Karpas-422 (cell line): ENCODE data around the gene KRT25. TPM values are rescaled to one million over a fixed set of nuclear protein-coding genes. Genes with fewer than 3 reads are reported as not detected.
A peak's percentile ranks its signal among the peaks of the same experiment; 100 is the strongest.

Experiments
- DNase-seq: peaks from one replicate; pipeline ENCODE4 v3.0.0-alpha.2; 2015
- H2AFZ ChIP-seq: fragments of 200-600 bp; sonication (generic); 2 replicates; pipeline ENCODE4 v1.6.1; 2014; ENCODE audit warnings: antibody characterized with exemption, low read length, mixed read lengths
- H3K27ac ChIP-seq: fragments of 200-600 bp; sonication (generic); 2 replicates; pipeline ENCODE4 v1.5.1; 2014; ENCODE audit warnings: mild to moderate bottlenecking, low read length, moderate library complexity
- H3K27me3 ChIP-seq: fragments of 200-600 bp; sonication (generic); 2 replicates; pipeline ENCODE4 v1.6.1; 2014; ENCODE audit warnings: low read length, mixed read lengths
- H3K36me3 ChIP-seq: fragments of 200-600 bp; sonication (generic); 2 replicates; pipeline ENCODE4 v1.6.1; 2014; ENCODE audit warnings: low read length, mixed read lengths; ENCODE audit not compliant: insufficient read depth
- H3K4me1 ChIP-seq: fragments of 200-600 bp; sonication (generic); 2 replicates; pipeline ENCODE4 v1.6.1; 2014; ENCODE audit warnings: mild to moderate bottlenecking, low read length, mixed read lengths
- H3K4me2 ChIP-seq: fragments of 200-600 bp; sonication (generic); 2 replicates; pipeline ENCODE4 v1.6.1; 2014; ENCODE audit warnings: low read length, low read depth, mild to moderate bottlenecking; ENCODE audit not compliant: poor library complexity, severe bottlenecking
- H3K4me3 ChIP-seq: fragments of 200-600 bp; sonication (generic); 2 replicates; pipeline ENCODE4 v1.5.1; 2014; ENCODE audit warnings: mild to moderate bottlenecking, antibody characterized with exemption, low read length, mixed read lengths
- H3K79me2 ChIP-seq: fragments of 200-600 bp; sonication (generic); 2 replicates; pipeline ENCODE4 v1.6.1; 2014; ENCODE audit warnings: mild to moderate bottlenecking, low read length, mixed read lengths
- H3K9ac ChIP-seq: fragments of 200-600 bp; sonication (generic); 2 replicates; pipeline ENCODE4 v1.6.0; 2014; ENCODE audit warnings: low read length
- H3K9me2 ChIP-seq: fragments of 200-600 bp; sonication (generic), shearing (Covaris generic); replicated peaks from 2 replicates; pipeline ENCODE4 v1.6.0; 2014; ENCODE audit warnings: mild to moderate bottlenecking, low read length, moderate library complexity; ENCODE audit not compliant: insufficient read depth
- H3K9me3 ChIP-seq: fragments of 300-700, 200-600 bp; sonication (generic); 2 replicates; pipeline ENCODE4 v1.6.1; 2014; ENCODE audit warnings: low read length, mixed read lengths
- H4K20me1 ChIP-seq: fragments of 200-600 bp; sonication (generic); 2 replicates; pipeline ENCODE4 v1.6.1; 2014; ENCODE audit warnings: mild to moderate bottlenecking, antibody characterized with exemption, low read length, low read depth; ENCODE audit not compliant: insufficient read depth
- total RNA-seq: library from RNA; depleted of rRNA; stranded (reverse); fragments of >200 nt; shearing (Covaris generic); gene quantifications from 2 replicates; pipeline ENCODE4 v1.2.3, GENCODE V29; 2014; ENCODE audit warnings: low replicate concordance; rRNA removed

The KRT25 gene, protein sequence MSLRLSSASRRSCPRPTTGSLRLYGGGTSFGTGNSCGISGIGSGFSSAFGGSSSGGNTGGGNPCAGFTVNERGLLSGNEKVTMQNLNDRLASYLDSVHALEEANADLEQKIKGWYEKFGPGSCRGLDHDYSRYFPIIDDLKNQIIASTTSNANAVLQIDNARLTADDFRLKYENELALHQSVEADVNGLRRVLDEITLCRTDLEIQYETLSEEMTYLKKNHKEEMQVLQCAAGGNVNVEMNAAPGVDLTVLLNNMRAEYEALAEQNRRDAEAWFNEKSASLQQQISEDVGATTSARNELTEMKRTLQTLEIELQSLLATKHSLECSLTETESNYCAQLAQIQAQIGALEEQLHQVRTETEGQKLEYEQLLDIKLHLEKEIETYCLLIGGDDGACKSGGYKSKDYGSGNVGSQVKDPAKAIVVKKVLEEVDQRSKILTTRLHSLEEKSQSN
- not detected in 2 replicates for total RNA-seq

DNA sequence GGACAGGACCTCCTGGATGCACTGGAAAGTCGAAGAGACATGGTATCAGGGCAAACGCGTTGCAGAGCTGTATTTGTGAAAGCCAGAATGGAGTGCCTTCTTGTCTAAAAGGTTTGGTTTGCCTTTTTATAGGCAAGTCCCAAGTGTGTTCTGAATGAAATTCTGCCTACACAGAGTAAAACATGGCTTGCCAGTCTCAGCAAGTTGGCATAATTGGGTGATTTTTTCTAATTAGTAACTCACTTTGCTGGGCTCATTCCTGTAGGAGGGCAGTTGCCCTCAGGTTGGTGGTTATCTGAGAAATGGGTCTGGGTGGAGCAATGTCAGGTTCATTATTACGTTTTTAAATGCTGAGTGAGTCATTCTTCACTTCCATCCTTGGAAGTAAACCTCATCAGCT, at the start of gene KRT25:
Gene KRT25 (minus strand): TSS at position 101 of the 400 bp plus-strand sequence. CDS start 60 bp downstream, at position 41.
- Histone ChIP-seq H2AFZ (no peak within 1 kb of the TSS), H3K4me1 (no peaks in the 10 kb centered on the region), H3K9ac (no peak within 1 kb of the TSS), H4K20me1 (no peaks in the 10 kb centered on the region), H3K9me2 (no peaks in the 10 kb centered on the region), H3K4me2 (no peak within 1 kb of the TSS), H3K9me3 (peaks cover 6% of the 10 kb centered on the region), H3K36me3 (no peaks in the 10 kb centered on the region), H3K4me3 (no peak within 1 kb of the TSS), H3K27me3 (no peaks in the 10 kb centered on the region), H3K79me2 (no peaks in the 10 kb centered on the region), H3K27ac (no peak within 1 kb of the TSS)
- DNase-seq, result no peak

DNA sequence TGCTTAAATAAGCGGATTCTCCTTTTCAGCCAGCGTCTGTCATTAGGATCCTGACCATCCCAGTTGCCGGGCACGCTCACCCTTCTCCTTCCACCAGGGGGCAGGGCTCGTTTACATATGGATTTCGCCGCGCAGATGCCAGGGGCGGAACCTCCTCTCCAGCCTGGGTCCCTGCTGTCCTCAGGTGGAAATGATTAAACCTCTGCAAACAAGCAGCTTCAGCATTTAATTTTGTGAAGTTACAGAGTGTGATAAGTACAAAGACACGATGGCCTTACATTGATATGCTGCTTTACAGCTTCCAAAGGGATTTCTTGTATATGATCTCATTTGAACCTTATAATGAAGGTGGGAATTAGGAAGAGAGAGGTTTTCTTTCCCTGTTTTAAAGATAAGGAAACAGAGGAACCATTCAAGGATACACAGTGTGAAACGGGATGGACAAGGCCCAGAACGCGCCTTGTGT, 48.5 kb upstream of the KRT25 start:
- Histone ChIP-seq H3K9me3 (no peaks in the 10 kb centered on the region), H3K9me2 (no peaks in the 10 kb centered on the region), H4K20me1 (no peaks in the 10 kb centered on the region), H3K79me2 (no peaks in the 10 kb centered on the region), H3K4me1 (peaks cover 3% of the 10 kb centered on the region; the same call in 1 of the 2 replicates), H3K4me2 (no peak overlapping the region), H3K4me3 (no peak overlapping the region), H3K36me3 (no peaks in the 10 kb centered on the region), H3K9ac (no peak overlapping the region), H3K27ac (no peak overlapping the region), H2AFZ (no peak overlapping the region), H3K27me3 (no peaks in the 10 kb centered on the region)
- peak; percentile 90 for DNase-seq

DNA sequence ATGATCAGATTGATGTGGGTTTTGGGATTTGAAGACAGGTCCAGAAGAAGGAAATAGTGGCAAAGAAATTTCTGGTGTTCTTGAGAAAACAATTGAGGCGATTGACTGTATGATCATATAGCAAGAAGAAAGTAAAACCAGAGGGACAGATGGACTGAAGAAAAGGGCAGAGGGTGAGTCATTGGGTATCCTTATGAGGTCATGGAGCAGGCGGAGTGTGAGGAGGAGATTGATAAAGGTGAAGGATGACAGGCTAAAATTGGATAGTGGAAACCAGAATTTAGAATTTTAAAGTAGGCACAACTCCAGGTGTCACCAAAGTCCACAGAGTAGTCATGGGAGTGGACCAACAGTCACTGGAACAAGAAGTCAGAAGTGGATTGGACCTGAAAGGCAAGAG, 46.0 kb upstream of the KRT25 start:
- no peak for DNase-seq
- H3K4me3 ChIP-seq, result no peak overlapping the region
- no peaks in the 10 kb centered on the region for H3K9me2 ChIP-seq
- no peak overlapping the region for H3K9ac ChIP-seq
- H3K4me1 ChIP-seq, result no peaks in the 10 kb centered on the region
- no peaks in the 10 kb centered on the region for H3K27me3 ChIP-seq
- H3K27ac ChIP-seq, result no peak overlapping the region
- H3K9me3 ChIP-seq, result no peaks in the 10 kb centered on the region
- no peak overlapping the region for H3K4me2 ChIP-seq
- H4K20me1 ChIP-seq, result no peaks in the 10 kb centered on the region
- no peaks in the 10 kb centered on the region for H3K79me2 ChIP-seq
- no peak overlapping the region for H2AFZ ChIP-seq
- H3K36me3 ChIP-seq, result no peaks in the 10 kb centered on the region

DNA sequence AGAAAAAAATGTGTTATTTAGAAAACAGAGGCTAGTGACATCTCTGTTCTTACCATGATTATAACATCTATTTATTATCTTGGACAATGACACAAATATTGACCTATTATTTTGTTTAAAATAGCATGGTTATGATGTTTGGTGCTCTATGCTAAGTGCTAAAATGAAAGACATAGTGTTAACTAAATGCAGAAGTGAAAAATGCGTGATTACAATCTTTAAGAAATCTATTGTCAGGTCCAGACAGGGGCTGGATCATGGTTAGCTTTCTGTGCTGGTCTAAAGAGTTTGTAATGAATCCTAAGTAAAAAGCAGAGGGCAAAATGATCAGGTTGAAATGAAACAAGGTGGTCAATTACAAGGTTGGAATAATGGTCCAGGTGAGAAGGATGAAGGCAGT, 45.2 kb upstream of the KRT25 start:
- no peak overlapping the region for H3K4me2 ChIP-seq
- no peaks in the 10 kb centered on the region for H3K36me3 ChIP-seq
- no peak overlapping the region for H2AFZ ChIP-seq
- DNase-seq, result no peak
- H3K9me2 ChIP-seq, result no peaks in the 10 kb centered on the region
- no peaks in the 10 kb centered on the region for H3K9me3 ChIP-seq
- no peaks in the 10 kb centered on the region for H3K27me3 ChIP-seq
- no peak overlapping the region for H3K4me3 ChIP-seq
- H3K27ac ChIP-seq, result no peak overlapping the region
- no peaks in the 10 kb centered on the region for H3K79me2 ChIP-seq
- H3K9ac ChIP-seq, result no peak overlapping the region
- no peaks in the 10 kb centered on the region for H4K20me1 ChIP-seq
- H3K4me1 ChIP-seq, result no peaks in the 10 kb centered on the region

DNA sequence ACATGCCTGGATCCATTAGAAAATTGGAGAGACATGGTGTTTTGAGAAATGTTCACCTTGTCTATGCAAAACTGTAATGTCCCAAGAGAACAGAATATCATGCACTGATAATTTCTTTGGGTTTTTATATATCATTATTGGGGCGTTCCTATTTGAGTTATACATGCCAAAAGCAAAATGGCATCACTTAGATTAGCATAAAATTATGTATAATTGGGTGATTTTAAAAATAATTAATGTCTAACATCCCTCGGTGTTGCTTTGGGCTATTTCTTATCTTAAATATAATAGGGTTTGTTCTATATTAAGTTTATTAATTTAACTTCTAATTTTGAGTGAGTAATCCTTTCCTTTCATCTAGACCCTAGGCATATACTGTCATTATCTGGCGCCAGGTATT, 44.7 kb upstream of the KRT25 start, which contains the start of gene KRT28:
Gene KRT28 (minus strand): TSS at position 101 of the 400 bp plus-strand sequence. CDS start 66 bp downstream, at position 35.
- H3K27ac ChIP-seq, result no peak within 1 kb of the TSS
- no peak within 1 kb of the TSS for H3K9ac ChIP-seq
- no peaks in the 10 kb centered on the region for H3K9me2 ChIP-seq
- no peaks in the 10 kb centered on the region for H3K4me1 ChIP-seq
- H2AFZ ChIP-seq, result no peak within 1 kb of the TSS
- H3K4me2 ChIP-seq, result no peak within 1 kb of the TSS
- H3K9me3 ChIP-seq, result no peaks in the 10 kb centered on the region
- no peak within 1 kb of the TSS for H3K4me3 ChIP-seq
- no peak for DNase-seq
- H3K79me2 ChIP-seq, result no peaks in the 10 kb centered on the region
- H3K36me3 ChIP-seq, result no peaks in the 10 kb centered on the region
- no peaks in the 10 kb centered on the region for H3K27me3 ChIP-seq
- no peaks in the 10 kb centered on the region for H4K20me1 ChIP-seq

DNA sequence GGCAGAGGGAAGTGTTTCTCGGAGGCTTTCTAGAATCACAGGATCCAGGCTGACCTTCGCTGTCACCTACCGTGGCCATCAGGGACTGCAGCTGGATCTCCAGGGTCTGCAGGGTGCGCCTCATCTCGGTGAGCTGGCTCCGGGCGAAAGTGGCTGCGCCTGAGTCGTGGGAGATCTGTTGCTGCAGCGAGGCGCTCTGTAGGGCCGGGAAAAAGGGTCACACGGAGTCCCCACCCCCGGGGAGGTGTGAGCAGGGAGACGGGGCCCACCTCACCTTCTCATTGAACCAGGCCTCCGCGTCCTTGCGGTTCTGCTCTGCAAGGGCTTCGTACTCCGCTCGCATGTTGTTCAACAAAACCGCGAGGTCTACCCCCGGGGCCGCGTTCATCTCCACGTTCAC, 41.7 kb upstream of the KRT25 start:
- Histone ChIP-seq H3K27ac (no peak overlapping the region), H2AFZ (no peak overlapping the region), H3K4me1 (no peaks in the 10 kb centered on the region), H4K20me1 (no peaks in the 10 kb centered on the region), H3K9me3 (no peaks in the 10 kb centered on the region), H3K9me2 (no peaks in the 10 kb centered on the region), H3K4me3 (no peak overlapping the region), H3K4me2 (no peak overlapping the region), H3K27me3 (no peaks in the 10 kb centered on the region), H3K79me2 (no peaks in the 10 kb centered on the region), H3K36me3 (no peaks in the 10 kb centered on the region), H3K9ac (no peak overlapping the region)
- no peak for DNase-seq

DNA sequence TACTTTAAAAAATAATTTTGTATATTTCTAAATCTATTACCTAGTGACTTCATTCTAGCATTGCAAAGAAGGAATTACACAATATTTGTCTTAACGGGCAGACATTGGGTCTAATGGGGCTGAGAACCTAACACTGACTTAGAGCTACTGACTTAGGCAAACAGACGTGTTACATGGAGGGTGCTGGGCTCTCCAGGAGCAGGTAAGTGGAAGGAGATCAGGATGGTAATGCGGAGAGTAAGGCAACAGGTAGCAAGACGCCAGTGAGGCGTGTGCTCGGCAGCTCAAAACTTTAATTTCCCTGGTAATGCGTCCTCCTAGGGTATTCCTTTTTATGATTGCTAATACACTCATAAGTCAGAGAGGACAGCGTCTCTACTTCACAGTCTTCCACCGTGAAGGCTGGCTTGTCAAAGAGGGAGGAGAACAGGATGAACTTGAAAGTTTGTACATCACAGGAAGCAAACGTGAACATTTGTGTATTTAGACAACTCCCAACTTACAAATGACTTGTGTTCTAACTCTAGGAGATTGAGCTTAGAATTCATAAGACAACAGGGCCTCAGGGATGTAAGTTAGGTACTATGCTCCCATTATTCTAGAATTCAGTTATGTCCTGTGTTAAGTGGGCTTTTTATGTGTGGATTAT, 40.0 kb upstream of the KRT25 start:
- H3K4me3 ChIP-seq, result no peak overlapping the region
- H3K9me2 ChIP-seq, result no peaks in the 10 kb centered on the region
- no peak overlapping the region for H3K9ac ChIP-seq
- H2AFZ ChIP-seq, result no peak overlapping the region
- no peak for DNase-seq
- no peaks in the 10 kb centered on the region for H3K36me3 ChIP-seq
- no peaks in the 10 kb centered on the region for H4K20me1 ChIP-seq
- H3K4me1 ChIP-seq, result no peaks in the 10 kb centered on the region
- H3K79me2 ChIP-seq, result no peaks in the 10 kb centered on the region
- no peak overlapping the region for H3K4me2 ChIP-seq
- H3K27me3 ChIP-seq, result no peaks in the 10 kb centered on the region
- no peak overlapping the region for H3K27ac ChIP-seq
- no peaks in the 10 kb centered on the region for H3K9me3 ChIP-seq

DNA sequence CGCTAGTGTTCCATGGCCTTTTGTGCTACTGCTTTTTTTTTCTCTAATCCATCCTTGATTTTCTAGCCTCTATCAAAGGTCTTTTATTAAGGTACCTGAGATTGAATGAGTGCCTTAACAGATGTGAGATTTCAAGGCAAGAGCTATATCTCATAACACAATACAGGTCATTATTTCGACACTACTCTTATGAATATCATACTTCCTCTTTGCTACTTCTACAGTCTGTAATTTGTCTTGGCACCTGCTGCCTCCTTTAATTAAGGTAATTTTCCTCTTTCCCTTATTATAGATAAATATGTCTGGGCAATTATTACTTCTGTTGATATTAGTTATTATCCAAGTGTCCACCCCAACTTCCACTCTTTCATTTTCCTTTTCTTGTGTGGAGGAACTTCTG, 39.3 kb upstream of the KRT25 start:
- H3K9ac ChIP-seq, result no peak overlapping the region
- no peaks in the 10 kb centered on the region for H3K9me3 ChIP-seq
- H2AFZ ChIP-seq, result no peak overlapping the region
- no peak for DNase-seq
- H3K4me3 ChIP-seq, result no peak overlapping the region
- H3K79me2 ChIP-seq, result no peaks in the 10 kb centered on the region
- H3K27ac ChIP-seq, result no peak overlapping the region
- no peaks in the 10 kb centered on the region for H4K20me1 ChIP-seq
- H3K36me3 ChIP-seq, result no peaks in the 10 kb centered on the region
- no peaks in the 10 kb centered on the region for H3K9me2 ChIP-seq
- H3K4me2 ChIP-seq, result no peak overlapping the region
- H3K27me3 ChIP-seq, result no peaks in the 10 kb centered on the region
- H3K4me1 ChIP-seq, result no peaks in the 10 kb centered on the region
